ENCODE measurements around the gene CDHR2.

Gene CDHR2

GRCh38 chr5:176644878-176645670 is 95.9 kb downstream of the CDHR2 start:
- DNase-seq = no peak

All from NCI-H1417 (cell line).